Measurements from ENCODE around the gene PRPF40A.

DNA sequence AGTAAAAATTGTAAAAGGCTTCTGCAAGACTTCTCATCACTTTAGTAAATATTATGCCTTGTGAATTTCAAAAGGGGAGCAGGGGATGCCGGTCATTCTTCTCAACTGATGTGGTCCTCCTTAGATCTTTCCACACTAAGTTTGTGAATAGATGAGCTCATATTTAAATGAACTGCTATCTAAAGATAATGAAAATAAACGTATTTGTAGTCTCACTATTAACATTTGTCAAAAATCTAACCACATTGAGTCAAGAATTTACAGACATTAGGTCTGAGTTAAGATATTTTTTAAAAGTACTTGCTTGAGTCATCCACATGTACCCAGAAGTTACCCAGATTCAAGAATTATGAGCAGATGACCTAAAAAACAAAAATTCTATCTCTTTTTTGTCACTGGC, 6.5 kb downstream of the PRPF40A start:
- no peak for TF ChIP-seq POLR2A (IDR thresholded peaks at IDR 0.05; ENCODE audit: low read depth, low read length)
- TF ChIP-seq POLR2AphosphoS5 (IDR thresholded peaks at IDR 0.05; ENCODE audit: low read depth, low read length): no peak
- no peak for TF ChIP-seq TAF1 (IDR thresholded peaks at IDR 0.05; ENCODE audit: low read depth, low read length)

All from GM12891 (cell line).